Stomach smooth muscle (tissue), 2 donors: Measurements from ENCODE around the gene GPR107.

Experiments
- H3K27ac ChIP-seq: one replicate; pipeline ENCODE4 v1.7.0; 2013; ENCODE audit warnings: mild to moderate bottlenecking, low read length, inconsistent platforms
- H3K27me3 ChIP-seq, 2 donors: one replicate each; pipeline ENCODE4 v1.7.0; 2013; ENCODE audit warnings: low read length in 2 of 2; ENCODE audit not compliant: insufficient read depth in 2 of 2, control insufficient read depth in 1 of 2
- H3K36me3 ChIP-seq, 2 donors: one replicate each; pipeline ENCODE4 v1.7.0; 2013; ENCODE audit warnings: low read length in 2 of 2; ENCODE audit not compliant: control insufficient read depth in 2 of 2, insufficient read depth in 2 of 2
- H3K4me1 ChIP-seq: one replicate; pipeline ENCODE4 v1.7.0; 2013; ENCODE audit warnings: low read length; ENCODE audit not compliant: control insufficient read depth, insufficient read depth
- H3K4me3 ChIP-seq, 2 donors: one replicate each; pipeline ENCODE4 v1.7.0; 2013; ENCODE audit warnings: low read length in 2 of 2
- H3K9ac ChIP-seq, 2 donors: one replicate each; pipeline ENCODE4 v1.7.0; 2013; ENCODE audit warnings: low read length in 2 of 2, mild to moderate bottlenecking in 1 of 2
- H3K9me3 ChIP-seq, 2 donors: one replicate each; pipeline ENCODE4 v1.7.0; 2013; ENCODE audit warnings: low read length in 2 of 2; ENCODE audit not compliant: control insufficient read depth in 2 of 2
- donor health status: healthy.
- donor health status: Pancreatic carcinoma.

Gene GPR107

DNA sequence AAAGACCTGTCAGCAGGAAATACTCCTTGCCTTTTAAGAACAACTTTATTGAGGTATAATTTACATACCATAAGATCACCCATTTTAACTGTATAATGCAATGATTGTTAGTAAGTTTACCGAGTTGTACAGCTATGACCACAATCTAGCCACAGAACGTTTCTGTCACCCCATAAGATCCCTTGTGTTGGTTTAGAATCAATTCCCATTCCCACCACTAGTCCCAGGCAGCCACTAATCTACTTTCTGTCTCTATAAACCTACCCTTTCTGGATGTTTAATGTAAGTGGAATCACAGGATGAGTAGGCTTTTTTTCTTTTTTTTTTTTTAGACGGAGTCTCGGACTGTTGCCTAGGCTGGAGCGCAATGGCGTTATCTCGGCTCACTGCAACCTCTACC is 4.4 kb downstream of the GPR107 start:
- no peak overlapping the region for H3K27ac ChIP-seq
- H3K9me3 ChIP-seq: no peaks in the 10 kb centered on the region
- no peak overlapping the region for H3K4me3 ChIP-seq
- peaks cover 18% of the 10 kb centered on the region for H3K4me1 ChIP-seq
- H3K9ac ChIP-seq: no peak overlapping the region
- H3K36me3 ChIP-seq: peaks cover 2% of the 10 kb centered on the region in 2 donors
- H3K27me3 ChIP-seq: no peaks in the 10 kb centered on the region

DNA sequence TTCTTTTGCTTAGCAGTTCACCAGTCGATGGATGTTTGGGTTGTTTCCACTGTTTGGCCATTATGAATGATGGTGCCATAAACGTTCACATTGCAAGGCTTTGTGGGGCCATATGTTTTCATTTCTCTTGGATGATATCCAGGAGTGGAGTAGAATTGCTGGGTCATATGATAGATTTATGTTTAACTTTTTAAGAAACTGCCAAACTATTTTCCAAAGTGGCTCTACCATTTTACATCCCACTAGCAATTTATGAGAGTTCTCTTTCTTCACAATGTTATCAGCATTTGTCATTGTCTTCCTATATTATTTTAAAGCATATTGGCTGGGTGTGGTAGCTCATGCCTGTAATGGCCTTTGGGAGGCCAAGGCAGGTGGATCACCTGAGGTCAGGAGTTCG is 5.2 kb downstream of the GPR107 start:
- H3K9ac ChIP-seq: no peak overlapping the region
- H3K4me1 ChIP-seq: peaks cover 16% of the 10 kb centered on the region
- no peak overlapping the region for H3K27ac ChIP-seq
- peaks cover 2% of the 10 kb centered on the region in 2 donors for H3K36me3 ChIP-seq
- no peaks in the 10 kb centered on the region for H3K27me3 ChIP-seq
- no peak overlapping the region for H3K4me3 ChIP-seq
- H3K9me3 ChIP-seq: no peaks in the 10 kb centered on the region

DNA sequence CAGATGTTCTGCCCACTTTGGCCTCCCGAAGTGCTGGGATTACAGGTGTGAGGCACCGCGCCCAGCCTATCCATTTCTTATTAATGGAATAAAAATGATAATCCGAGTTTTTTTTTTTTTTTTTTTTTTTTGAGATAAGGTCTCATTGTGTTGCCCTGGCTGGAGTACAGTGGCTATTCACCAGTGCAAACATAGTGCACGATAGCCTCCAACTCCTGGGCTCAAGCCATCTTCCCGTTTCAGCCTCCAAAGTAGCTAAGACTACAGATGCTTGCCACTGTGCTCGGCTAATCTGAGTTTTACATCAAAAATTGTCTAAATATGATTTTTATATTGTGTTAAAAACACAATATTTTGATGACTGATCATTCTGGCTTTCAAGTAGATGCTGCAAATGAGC is 6.6 kb downstream of the GPR107 start:
- H3K9ac ChIP-seq: no peak overlapping the region
- no peak overlapping the region for H3K27ac ChIP-seq
- H3K36me3 ChIP-seq: peaks cover 2% of the 10 kb centered on the region in 2 donors
- no peaks in the 10 kb centered on the region for H3K27me3 ChIP-seq
- no peaks in the 10 kb centered on the region for H3K9me3 ChIP-seq
- H3K4me1 ChIP-seq: peaks cover 7% of the 10 kb centered on the region
- H3K4me3 ChIP-seq: no peak overlapping the region

DNA sequence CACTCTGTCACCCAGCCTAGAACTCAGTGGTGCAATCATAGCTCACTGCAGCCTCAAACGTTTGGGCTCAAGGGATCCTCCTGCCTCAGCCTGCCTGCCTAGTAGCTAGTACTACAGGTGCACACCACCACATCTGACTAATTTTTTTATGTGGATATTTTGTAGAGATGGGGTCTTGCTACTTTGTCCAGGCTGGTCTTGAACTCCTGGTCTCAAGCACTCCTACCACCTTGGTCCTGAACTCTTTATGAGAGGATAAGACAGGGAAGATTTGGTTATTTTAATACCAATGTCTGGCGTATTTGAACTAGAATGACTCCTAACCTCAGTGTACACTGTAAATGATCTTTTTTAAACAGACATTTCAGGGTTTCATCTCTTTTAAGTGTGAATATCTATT is 9.0 kb downstream of the GPR107 start:
- Histone ChIP-seq H3K4me3 (no peak overlapping the region), H3K4me1 (peaks cover 3% of the 10 kb centered on the region), H3K27ac (no peak overlapping the region), H3K9ac (no peak overlapping the region), H3K27me3 (no peaks in the 10 kb centered on the region), H3K36me3 (peaks cover 0 to 2% of the 10 kb centered on the region in 2 donors), H3K9me3 (no peaks in the 10 kb centered on the region)

DNA sequence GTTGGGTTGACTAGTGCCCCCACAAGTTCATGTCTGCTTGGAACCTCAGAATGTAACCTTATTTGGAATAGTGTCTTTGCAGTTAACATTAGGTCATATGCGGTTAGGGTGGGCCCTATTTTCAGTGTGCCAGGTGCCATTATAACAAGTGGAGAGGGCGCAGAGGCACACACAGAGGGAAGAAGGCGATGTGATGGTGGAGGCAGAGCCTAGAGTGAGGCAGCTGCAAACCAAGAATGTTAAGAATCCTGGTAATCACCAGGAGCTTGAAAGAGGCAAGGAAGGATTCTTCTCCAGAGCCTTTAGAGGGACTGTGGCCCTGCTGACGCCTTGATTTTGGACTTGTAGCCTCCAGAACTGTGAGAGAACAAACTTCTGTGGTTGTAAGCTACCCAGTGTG is 10.9 kb downstream of the GPR107 start:
- no peak overlapping the region for H3K9ac ChIP-seq
- H3K4me1 ChIP-seq: no peaks in the 10 kb centered on the region
- no peaks in the 10 kb centered on the region for H3K9me3 ChIP-seq
- no peaks in the 10 kb centered on the region for H3K27me3 ChIP-seq
- no peak overlapping the region for H3K27ac ChIP-seq
- no peaks in the 10 kb centered on the region for H3K36me3 ChIP-seq
- H3K4me3 ChIP-seq: no peak overlapping the region

DNA sequence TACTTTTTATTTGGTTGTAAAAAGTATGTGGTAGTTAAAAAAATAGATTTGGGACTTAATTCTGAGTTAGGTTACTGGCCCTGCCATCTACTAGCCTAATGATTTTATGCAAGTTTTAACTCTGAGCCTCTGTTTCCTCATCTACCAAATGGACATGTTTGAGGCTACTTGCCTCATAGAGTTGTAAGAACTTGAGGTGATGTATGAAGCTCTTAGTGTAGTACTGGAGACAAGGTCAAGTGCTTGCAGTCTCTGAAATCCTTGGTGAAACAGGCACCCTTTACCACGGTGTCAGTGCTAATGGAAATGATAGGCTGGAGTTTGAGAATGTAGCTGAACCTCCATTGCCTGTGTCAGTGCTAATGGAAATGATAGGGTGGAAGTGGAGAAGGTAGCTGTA is 15.3 kb downstream of the GPR107 start:
- no peak overlapping the region for H3K27ac ChIP-seq

DNA sequence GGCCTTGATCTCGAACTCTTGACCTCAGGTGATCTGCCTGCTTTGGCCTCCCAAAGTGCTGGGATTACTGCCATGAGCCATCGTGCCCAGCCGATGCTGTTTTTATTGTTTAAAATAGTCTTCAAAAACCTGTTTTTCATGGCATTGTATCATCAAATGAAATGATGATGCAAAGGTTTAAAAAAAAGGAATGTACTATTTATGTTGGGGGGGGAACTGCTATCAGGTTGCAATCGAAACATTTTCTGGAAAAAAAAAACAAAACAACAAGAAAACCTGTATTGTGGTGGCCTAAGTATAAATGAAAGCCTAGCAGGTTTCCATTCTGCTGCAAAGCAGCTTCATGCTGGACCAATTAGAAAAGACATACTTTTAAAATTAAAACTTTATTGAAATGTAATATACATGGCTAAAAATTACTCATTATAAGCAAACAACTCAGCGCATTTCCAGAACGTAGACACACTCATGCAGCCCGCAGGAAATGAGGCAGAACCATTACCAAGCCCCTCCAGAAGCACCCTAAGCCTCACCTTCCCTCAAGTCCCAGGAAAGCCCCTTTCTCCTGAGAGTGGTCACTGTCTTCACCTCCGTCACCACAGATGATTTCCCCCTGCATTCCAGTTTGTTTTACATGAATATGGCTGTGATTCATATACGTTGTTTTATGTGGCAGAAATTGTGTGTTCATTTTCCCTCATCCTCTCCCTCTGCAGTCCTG is 19.0 kb downstream of the GPR107 start:
- peaks cover 12% of the 10 kb centered on the region for H3K4me1 ChIP-seq
- H3K4me3 ChIP-seq: no peak overlapping the region
- H3K9ac ChIP-seq: no peak overlapping the region
- peaks cover 8 to 10% of the 10 kb centered on the region in 2 donors for H3K36me3 ChIP-seq
- H3K27ac ChIP-seq: no peak overlapping the region
- no peaks in the 10 kb centered on the region for H3K27me3 ChIP-seq
- no peaks in the 10 kb centered on the region for H3K9me3 ChIP-seq

More for the DNA sequence above, 15.3 kb downstream of the GPR107 start:
- no peaks in the 10 kb centered on the region for H3K9me3 ChIP-seq
- H3K27me3 ChIP-seq: no peaks in the 10 kb centered on the region
- peaks cover 4% of the 10 kb centered on the region for H3K4me1 ChIP-seq
- H3K9ac ChIP-seq: no peak overlapping the region
- no peaks in the 10 kb centered on the region for H3K36me3 ChIP-seq
- H3K4me3 ChIP-seq: no peak overlapping the region

DNA sequence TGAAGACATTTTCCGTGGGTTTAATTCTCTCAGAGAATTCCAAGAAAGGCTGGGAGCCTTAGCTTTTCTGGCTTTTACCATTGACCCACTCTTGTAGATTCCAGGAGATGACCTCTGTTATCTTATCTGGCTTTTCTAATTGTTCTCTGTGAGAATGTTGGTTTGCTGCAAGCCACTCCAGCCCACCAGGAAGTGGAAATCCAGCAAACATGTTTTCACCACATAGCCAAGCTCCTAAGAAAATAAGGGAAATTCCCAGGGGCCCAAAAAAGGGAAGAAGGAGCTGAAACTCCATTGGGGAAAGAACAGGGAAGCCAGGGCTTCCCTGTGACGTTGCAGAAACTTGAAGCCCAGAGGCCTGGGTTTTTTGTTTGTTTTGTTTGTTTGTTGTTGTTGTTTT is 19.7 kb downstream of the GPR107 start:
- Histone ChIP-seq H3K27ac (no peak overlapping the region), H3K4me3 (no peak overlapping the region), H3K9ac (no peak overlapping the region), H3K9me3 (no peaks in the 10 kb centered on the region), H3K36me3 (peaks cover 9 to 11% of the 10 kb centered on the region in 2 donors), H3K27me3 (no peaks in the 10 kb centered on the region), H3K4me1 (peaks cover 12% of the 10 kb centered on the region)

DNA sequence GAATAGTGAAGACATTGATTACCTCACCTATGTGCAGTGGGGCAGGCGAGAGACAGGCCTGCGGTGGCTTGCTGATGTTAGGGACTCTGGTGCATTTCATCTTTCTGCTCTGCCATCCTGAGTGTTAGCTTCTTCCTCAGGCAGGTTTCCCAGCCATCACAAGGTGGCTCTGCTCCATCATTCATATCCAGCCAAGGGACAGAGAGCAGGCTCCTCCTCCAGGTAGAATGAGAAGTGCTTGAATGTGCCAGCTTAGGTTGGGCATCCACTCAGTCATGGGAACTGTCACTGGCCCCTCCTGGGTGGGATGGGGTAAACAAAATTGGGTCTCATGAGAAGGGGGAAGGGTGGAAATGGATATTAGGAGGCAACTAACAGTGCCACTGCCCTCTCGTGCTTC is 24.8 kb downstream of the GPR107 start:
- no peaks in the 10 kb centered on the region for H3K27me3 ChIP-seq
- no peak overlapping the region for H3K27ac ChIP-seq
- no peak overlapping the region for H3K4me3 ChIP-seq
- no peaks in the 10 kb centered on the region for H3K9me3 ChIP-seq
- H3K36me3 ChIP-seq: peaks cover 29 to 31% of the 10 kb centered on the region in 2 donors
- H3K9ac ChIP-seq: no peak overlapping the region
- peaks cover 9% of the 10 kb centered on the region for H3K4me1 ChIP-seq

DNA sequence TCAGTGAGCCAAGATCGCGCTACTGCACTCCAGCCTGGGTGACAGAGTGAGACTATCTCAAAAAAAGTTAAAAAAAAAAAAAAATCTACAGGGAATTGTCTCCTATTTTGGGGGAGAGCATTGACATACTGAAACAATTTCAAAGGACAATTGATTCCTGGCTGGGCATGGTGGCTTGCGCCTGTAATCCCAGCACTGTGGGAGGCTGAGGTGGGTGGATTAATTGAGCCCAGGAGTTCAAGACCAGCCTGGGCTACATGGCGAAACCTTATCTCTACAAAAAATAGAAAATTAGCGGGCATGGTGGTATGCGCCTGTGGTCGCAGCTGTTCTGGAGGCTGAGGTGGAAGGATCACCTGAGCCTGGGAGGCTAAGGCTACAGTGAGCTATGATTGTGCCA is 30.6 kb downstream of the GPR107 start:
- Histone ChIP-seq H3K27ac (no peak overlapping the region), H3K36me3 (peaks cover 26 to 32% of the 10 kb centered on the region in 2 donors), H3K9ac (no peak overlapping the region), H3K9me3 (no peaks in the 10 kb centered on the region), H3K4me3 (no peak overlapping the region), H3K27me3 (no peaks in the 10 kb centered on the region), H3K4me1 (no peaks in the 10 kb centered on the region)

DNA sequence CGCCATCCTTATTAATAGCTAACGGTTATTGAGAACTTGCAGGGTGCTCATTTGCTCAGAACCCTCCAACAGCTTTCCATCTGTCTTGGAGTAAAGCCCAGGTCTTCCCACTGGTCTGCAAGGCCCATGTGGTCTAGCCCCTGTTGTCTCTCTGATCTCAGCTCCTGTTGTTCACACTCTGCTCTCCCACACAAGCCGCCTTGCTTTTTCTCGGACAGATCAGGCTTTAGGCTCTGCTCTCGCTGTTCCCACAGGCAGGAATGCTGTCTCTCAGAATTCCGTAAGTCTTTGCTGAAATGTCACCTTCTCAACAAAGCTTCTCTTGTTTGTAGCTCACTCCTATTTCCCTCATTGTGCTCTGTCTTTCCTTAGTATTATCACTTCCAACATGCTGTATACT is 34.3 kb downstream of the GPR107 start:
- H3K9ac ChIP-seq: no peak overlapping the region
- H3K36me3 ChIP-seq: peaks cover 16 to 28% of the 10 kb centered on the region in 2 donors
- no peaks in the 10 kb centered on the region for H3K9me3 ChIP-seq
- no peaks in the 10 kb centered on the region for H3K27me3 ChIP-seq
- no peak overlapping the region for H3K27ac ChIP-seq
- H3K4me1 ChIP-seq: no peaks in the 10 kb centered on the region
- no peak overlapping the region for H3K4me3 ChIP-seq
